Endodermal cell (in vitro differentiated cells): ENCODE measurements around the gene SERPINB12. TPM values are rescaled to one million over a fixed set of nuclear protein-coding genes. Genes with fewer than 3 reads are reported as not detected.

ENCODE experiments used
- DNase-seq: peaks from one replicate; pipeline ENCODE4 v3.0.0-alpha.2; 2017
- H3K27ac ChIP-seq: 2 replicates; pipeline ENCODE4 v1.5.1; 2013; ENCODE audit warnings: mild to moderate bottlenecking, low read depth, low read length, moderate library complexity
- H3K27me3 ChIP-seq: 2 replicates; pipeline ENCODE4 v1.6.1; 2013; ENCODE audit warnings: mild to moderate bottlenecking, low read length, moderate library complexity; ENCODE audit not compliant: insufficient read depth, control insufficient read depth, poor library complexity, severe bottlenecking
- H3K36me3 ChIP-seq: 2 replicates; pipeline ENCODE4 v1.7.0; 2013; ENCODE audit warnings: mild to moderate bottlenecking, low read length, moderate library complexity; ENCODE audit not compliant: control insufficient read depth, insufficient read depth
- H3K4me1 ChIP-seq: one replicate; pipeline ENCODE4 v1.7.0; 2013; ENCODE audit warnings: low read length; ENCODE audit not compliant: control insufficient read depth, insufficient read depth
- H3K4me3 ChIP-seq: 2 replicates; pipeline ENCODE4 v1.5.1; 2013; ENCODE audit warnings: mild to moderate bottlenecking, low read length, moderate library complexity
- H3K9ac ChIP-seq: 2 replicates; pipeline ENCODE4 v1.6.1; 2013; ENCODE audit warnings: mild to moderate bottlenecking, low read length, moderate library complexity; ENCODE audit not compliant: poor library complexity, severe bottlenecking; ENCODE audit errors: extremely low read depth
- H3K9me3 ChIP-seq: 2 replicates; pipeline ENCODE4 v1.6.1; 2013; ENCODE audit warnings: mild to moderate bottlenecking, low read length, moderate library complexity; ENCODE audit not compliant: control insufficient read depth
- H3K27ac Mint-ChIP-seq: 2 replicates; pipeline ENCODE4 v1.8.0; 2020; ENCODE audit warnings: mixed read lengths
- H3K27me3 Mint-ChIP-seq: 2 replicates; pipeline ENCODE4 v1.8.0; 2021; ENCODE audit warnings: mild to moderate bottlenecking, mixed read lengths; ENCODE audit not compliant: insufficient read depth
- H3K36me3 Mint-ChIP-seq: 2 replicates; pipeline ENCODE4 v1.8.0; 2020; ENCODE audit warnings: low read depth, mixed read lengths
- H3K4me1 Mint-ChIP-seq: 2 replicates; pipeline ENCODE4 v1.8.0; 2020; ENCODE audit warnings: mixed read lengths
- H3K4me3 Mint-ChIP-seq: 2 replicates; pipeline ENCODE4 v1.8.0; 2020; ENCODE audit warnings: mild to moderate bottlenecking, moderate library complexity, mixed read lengths
- H3K9me3 Mint-ChIP-seq: 2 replicates; pipeline ENCODE4 v1.8.0; 2020; ENCODE audit warnings: mild to moderate bottlenecking, mixed read lengths
- CTCF ChIP-seq: fragments of 200-600 bp; sonication (generic); conservative IDR thresholded peaks from 2 replicates; pipeline ENCODE4 v1.5.0; 2021; ENCODE audit warnings: antibody characterized with exemption, mild to moderate bottlenecking
- WGBS, 2 experiments: methylation state at CpG; one replicate each; pipeline versions ENCODE4 v1.1.5 to v1.1.7; 2013; ENCODE audit warnings: missing lambda C conversion rate in 2 of 2, mixed read lengths in 1 of 2; ENCODE audit not compliant: insufficient coverage in 1 of 2, insufficient read length in 1 of 2; 5-methylcytosine and 5-hydroxymethylcytosine counted together
- total RNA-seq, 2 donors: library from RNA; stranded (reverse); fragmentation: NEBNext Ultra II Directional in 1 of 2; extraction: Animal tissue kit (Norgen Biotek cat#: 25700) in 1 of 2; gene quantifications; 2 replicates in 1 of 2; 3 replicates in 1 of 2; pipeline ENCODE4 v1.2.1, GENCODE V29; 2021

The SERPINB12 gene
- total RNA-seq, 2 donors from 2014 or later = not detected

- no peaks in the 10 kb centered on the region for H3K9me3 Mint-ChIP-seq
Measured at GRCh38 chr18:63579616-63580015, 37.4 kb downstream of the SERPINB12 start.

GRCh38 chr18:63585988-63586387 lies 43.8 kb downstream of the SERPINB12 start:
- no peaks in the 10 kb centered on the region for H3K4me1 Mint-ChIP-seq
- Histone ChIP-seq H3K4me3 (no peak overlapping the region), H3K9me3 (no peaks in the 10 kb centered on the region), H3K27ac (no peak overlapping the region), H3K27me3 (no peaks in the 10 kb centered on the region), H3K36me3 (no peaks in the 10 kb centered on the region), H3K9ac (no peak overlapping the region), H3K4me1 (no peaks in the 10 kb centered on the region)
- H3K27me3 Mint-ChIP-seq = no peaks in the 10 kb centered on the region
- no peak overlapping the region for H3K4me3 Mint-ChIP-seq
- WGBS, 2 experiments = 90 to 100% methylated on average over 2 to 4 of the region's 4 CpGs
- no peak for TF ChIP-seq CTCF
- no peaks in the 10 kb centered on the region for H3K36me3 Mint-ChIP-seq
- H3K9me3 Mint-ChIP-seq = no peaks in the 10 kb centered on the region
- no peak overlapping the region for H3K27ac Mint-ChIP-seq
- no peak for DNase-seq

More at GRCh38 chr18:63579616-63580015, 37.4 kb downstream of the SERPINB12 start:
- no peaks in the 10 kb centered on the region for H3K4me1 ChIP-seq
- no peaks in the 10 kb centered on the region for H3K36me3 ChIP-seq
- no peak for TF ChIP-seq CTCF
- H3K9me3 ChIP-seq = no peaks in the 10 kb centered on the region
- Mint-ChIP-seq H3K36me3 (no peaks in the 10 kb centered on the region), H3K4me3 (no peak overlapping the region), H3K4me1 (no peaks in the 10 kb centered on the region), H3K27ac (no peak overlapping the region), H3K27me3 (no peaks in the 10 kb centered on the region)
- H3K4me3 ChIP-seq = no peak overlapping the region
- H3K9ac ChIP-seq = no peak overlapping the region
- H3K27me3 ChIP-seq = no peaks in the 10 kb centered on the region
- 46% methylated on average over 2 of the region's 2 CpGs; no CpG with 5 or more reads in 1 of the 2 experiments for WGBS, 2 experiments
- no peak for DNase-seq
- H3K27ac ChIP-seq = no peak overlapping the region

- Mint-ChIP-seq H3K27me3 (no peaks in the 10 kb centered on the region), H3K9me3 (no peaks in the 10 kb centered on the region), H3K4me1 (no peaks in the 10 kb centered on the region), H3K4me3 (no peak overlapping the region), H3K27ac (no peak overlapping the region), H3K36me3 (no peaks in the 10 kb centered on the region)
- no peak for DNase-seq
- WGBS, 2 experiments = 87 to 98% methylated on average over 4 of the region's 4 CpGs
- H3K9me3 ChIP-seq = no peaks in the 10 kb centered on the region
- H3K27me3 ChIP-seq = no peaks in the 10 kb centered on the region
- no peak overlapping the region for H3K4me3 ChIP-seq
- no peak for TF ChIP-seq CTCF
- no peaks in the 10 kb centered on the region for H3K4me1 ChIP-seq
- no peak overlapping the region for H3K9ac ChIP-seq
- no peaks in the 10 kb centered on the region for H3K36me3 ChIP-seq
- no peak overlapping the region for H3K27ac ChIP-seq
Measured at GRCh38 chr18:63586431-63586830, 44.3 kb downstream of the SERPINB12 start.
